Liver (tissue), 3 donors: Measurements from ENCODE around the gene MAMDC4.

Experiments
- ATF3 ChIP-seq: IDR thresholded peaks from 2 replicates; pipeline ENCODE4 v1.6.1; 2016; ENCODE audit warnings: antibody characterized with exemption
- EGR1 ChIP-seq, 2 donors: IDR thresholded peaks; 2 replicates each; pipeline ENCODE4 v1.6.1; 2016 to 2018; ENCODE audit warnings: antibody characterized with exemption in 2 of 2, low read depth in 2 of 2
- FOXA2 ChIP-seq: IDR thresholded peaks from 2 replicates; pipeline ENCODE4 v1.6.1; 2016; ENCODE audit warnings: antibody characterized with exemption
- TAF1 ChIP-seq: conservative IDR thresholded peaks from 2 replicates; pipeline ENCODE4 v1.6.1; 2016; ENCODE audit warnings: antibody characterized with exemption, mild to moderate bottlenecking
- TF ChIP-seq, protein P1 (sequence below): fragments of 150-350 bp; IDR thresholded peaks from 2 replicates; pipeline ENCODE4 v1.5.1; 2017; ENCODE audit warnings: improper control_type of control experiment, low read depth, low read length; ENCODE audit not compliant: missing input control
- TF ChIP-seq, protein P2 (sequence below): IDR thresholded peaks from 2 replicates; pipeline ENCODE4 v1.6.1; 2016; ENCODE audit warnings: antibody characterized with exemption
- donor health status: healthy.
- donor health status: healthy.

DNA sequence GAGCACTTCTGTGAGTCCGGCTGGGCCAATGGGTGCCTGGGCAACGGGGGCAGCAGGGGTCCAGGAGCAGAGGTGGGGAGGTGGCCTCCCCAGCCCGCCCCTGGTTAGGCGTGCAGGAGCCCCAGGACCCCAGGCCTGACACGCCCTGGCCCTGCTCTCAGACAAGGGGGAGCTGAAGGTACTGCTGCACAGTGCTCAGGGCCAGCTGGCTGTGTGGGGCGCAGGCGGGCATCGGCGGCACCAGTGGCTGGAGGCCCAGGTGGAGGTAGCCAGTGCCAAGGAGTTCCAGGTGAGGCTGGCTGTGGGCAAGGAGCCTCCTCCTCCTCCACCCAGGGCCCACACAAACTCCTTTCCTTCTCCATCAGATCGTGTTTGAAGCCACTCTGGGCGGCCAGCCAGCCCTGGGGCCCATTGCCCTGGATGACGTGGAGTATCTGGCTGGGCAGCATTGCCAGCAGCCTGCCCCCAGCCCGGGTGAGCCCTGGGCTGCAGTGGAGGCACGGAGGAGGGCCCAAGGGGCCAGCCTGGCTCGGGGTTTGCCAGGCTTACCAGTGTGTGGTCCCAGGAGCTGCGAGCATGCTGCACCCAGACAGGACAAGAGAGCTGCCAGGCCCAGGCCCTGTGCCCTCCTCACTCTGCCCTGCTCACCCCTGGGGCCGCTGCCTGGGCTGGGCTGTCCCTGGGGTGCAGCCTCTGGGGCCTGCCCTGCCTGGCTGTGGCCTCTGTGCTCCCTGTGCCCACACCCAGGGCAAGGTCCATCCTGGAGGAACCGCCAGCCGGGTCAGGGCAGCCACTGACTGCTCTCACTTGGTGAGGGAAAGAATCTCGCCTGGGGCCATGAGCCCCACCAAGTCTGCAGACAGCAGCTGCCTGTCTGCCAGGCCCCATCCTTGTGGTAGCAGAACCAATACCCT, 7.0 kb downstream of the MAMDC4 start:
- TF ChIP-seq, protein P1, sequence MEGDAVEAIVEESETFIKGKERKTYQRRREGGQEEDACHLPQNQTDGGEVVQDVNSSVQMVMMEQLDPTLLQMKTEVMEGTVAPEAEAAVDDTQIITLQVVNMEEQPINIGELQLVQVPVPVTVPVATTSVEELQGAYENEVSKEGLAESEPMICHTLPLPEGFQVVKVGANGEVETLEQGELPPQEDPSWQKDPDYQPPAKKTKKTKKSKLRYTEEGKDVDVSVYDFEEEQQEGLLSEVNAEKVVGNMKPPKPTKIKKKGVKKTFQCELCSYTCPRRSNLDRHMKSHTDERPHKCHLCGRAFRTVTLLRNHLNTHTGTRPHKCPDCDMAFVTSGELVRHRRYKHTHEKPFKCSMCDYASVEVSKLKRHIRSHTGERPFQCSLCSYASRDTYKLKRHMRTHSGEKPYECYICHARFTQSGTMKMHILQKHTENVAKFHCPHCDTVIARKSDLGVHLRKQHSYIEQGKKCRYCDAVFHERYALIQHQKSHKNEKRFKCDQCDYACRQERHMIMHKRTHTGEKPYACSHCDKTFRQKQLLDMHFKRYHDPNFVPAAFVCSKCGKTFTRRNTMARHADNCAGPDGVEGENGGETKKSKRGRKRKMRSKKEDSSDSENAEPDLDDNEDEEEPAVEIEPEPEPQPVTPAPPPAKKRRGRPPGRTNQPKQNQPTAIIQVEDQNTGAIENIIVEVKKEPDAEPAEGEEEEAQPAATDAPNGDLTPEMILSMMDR = no peak
- TF ChIP-seq, protein P2, sequence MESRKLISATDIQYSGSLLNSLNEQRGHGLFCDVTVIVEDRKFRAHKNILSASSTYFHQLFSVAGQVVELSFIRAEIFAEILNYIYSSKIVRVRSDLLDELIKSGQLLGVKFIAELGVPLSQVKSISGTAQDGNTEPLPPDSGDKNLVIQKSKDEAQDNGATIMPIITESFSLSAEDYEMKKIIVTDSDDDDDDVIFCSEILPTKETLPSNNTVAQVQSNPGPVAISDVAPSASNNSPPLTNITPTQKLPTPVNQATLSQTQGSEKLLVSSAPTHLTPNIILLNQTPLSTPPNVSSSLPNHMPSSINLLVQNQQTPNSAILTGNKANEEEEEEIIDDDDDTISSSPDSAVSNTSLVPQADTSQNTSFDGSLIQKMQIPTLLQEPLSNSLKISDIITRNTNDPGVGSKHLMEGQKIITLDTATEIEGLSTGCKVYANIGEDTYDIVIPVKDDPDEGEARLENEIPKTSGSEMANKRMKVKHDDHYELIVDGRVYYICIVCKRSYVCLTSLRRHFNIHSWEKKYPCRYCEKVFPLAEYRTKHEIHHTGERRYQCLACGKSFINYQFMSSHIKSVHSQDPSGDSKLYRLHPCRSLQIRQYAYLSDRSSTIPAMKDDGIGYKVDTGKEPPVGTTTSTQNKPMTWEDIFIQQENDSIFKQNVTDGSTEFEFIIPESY = no peak
- no peak for TF ChIP-seq ATF3
- no peak for TF ChIP-seq FOXA2
- TF ChIP-seq EGR1 (IDR thresholded peaks at IDR 0.05; ENCODE audit: low read depth in 2 of 2) = no peak
- no peak for TF ChIP-seq TAF1
